Measurements from ENCODE around the gene SP2.
A peak's percentile ranks its signal among the peaks of the same experiment; 100 is the strongest.

The SP2 gene

DNA sequence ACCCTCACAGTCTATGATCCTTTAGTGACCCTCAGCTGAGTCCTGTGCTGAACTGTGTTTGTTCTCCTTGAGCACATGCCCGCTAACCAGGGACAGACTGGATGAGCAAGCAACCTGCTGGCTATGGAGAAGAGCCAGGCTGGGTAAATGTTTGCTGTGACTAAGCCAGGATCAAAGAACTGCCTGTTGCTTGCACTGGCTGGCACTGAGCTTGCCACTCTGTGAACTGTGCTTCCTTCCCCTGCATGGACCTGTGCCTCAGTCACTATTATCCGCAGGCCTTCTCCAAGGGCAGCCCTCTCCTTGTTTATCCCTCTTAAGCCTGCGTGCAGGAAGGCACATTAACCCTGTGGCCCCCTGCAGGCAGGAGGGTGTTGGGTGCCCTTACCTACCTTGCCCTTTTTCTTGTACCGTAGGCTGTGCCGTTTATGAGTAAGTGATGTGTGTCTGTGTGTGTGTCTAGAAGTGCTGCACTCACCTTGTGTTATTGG lies 52.7 kb downstream of the SP2 start:
- peak overlapping the region; percentile 98 for H3K27ac ChIP-seq
- TF ChIP-seq, protein P1, sequence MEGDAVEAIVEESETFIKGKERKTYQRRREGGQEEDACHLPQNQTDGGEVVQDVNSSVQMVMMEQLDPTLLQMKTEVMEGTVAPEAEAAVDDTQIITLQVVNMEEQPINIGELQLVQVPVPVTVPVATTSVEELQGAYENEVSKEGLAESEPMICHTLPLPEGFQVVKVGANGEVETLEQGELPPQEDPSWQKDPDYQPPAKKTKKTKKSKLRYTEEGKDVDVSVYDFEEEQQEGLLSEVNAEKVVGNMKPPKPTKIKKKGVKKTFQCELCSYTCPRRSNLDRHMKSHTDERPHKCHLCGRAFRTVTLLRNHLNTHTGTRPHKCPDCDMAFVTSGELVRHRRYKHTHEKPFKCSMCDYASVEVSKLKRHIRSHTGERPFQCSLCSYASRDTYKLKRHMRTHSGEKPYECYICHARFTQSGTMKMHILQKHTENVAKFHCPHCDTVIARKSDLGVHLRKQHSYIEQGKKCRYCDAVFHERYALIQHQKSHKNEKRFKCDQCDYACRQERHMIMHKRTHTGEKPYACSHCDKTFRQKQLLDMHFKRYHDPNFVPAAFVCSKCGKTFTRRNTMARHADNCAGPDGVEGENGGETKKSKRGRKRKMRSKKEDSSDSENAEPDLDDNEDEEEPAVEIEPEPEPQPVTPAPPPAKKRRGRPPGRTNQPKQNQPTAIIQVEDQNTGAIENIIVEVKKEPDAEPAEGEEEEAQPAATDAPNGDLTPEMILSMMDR (IDR thresholded peaks at IDR 0.05): no peak
- TF ChIP-seq ZFX (IDR thresholded peaks at IDR 0.05; ENCODE audit: borderline replicate concordance): no peak

DNA sequence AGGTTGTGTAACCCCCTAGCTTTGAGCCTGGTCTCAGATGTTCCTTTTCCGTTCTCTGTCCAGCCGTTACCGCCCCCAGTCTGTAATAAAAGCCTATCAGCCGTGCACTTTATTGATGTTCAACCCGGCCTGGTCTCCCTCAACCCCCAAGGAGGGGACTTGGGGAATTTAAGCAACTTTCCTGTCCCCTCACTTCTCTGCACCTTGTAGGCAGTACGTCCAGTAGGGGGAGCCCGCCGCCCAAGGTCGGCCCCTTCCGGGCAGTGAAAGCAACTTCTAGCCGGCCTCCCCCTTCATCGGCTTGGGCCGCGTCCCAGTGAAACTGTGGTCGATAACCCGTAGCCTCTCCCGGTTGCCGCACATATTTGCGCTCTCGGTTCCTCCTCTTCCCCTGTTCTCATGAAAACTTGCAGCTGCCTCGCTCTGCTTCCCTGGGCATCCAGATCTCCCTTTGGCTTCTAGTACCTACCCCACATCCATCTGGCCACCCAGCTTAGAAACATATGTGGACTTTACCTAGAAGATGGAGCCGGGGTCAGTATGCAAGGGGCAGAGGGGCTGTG lies 53.2 kb downstream of the SP2 start:
- no peak for TF ChIP-seq ZFX (IDR thresholded peaks at IDR 0.05; ENCODE audit: borderline replicate concordance)
- TF ChIP-seq, protein P1 (IDR thresholded peaks at IDR 0.05): peak; percentile 98
- H3K27ac ChIP-seq: peak overlapping the region; percentile 98

DNA sequence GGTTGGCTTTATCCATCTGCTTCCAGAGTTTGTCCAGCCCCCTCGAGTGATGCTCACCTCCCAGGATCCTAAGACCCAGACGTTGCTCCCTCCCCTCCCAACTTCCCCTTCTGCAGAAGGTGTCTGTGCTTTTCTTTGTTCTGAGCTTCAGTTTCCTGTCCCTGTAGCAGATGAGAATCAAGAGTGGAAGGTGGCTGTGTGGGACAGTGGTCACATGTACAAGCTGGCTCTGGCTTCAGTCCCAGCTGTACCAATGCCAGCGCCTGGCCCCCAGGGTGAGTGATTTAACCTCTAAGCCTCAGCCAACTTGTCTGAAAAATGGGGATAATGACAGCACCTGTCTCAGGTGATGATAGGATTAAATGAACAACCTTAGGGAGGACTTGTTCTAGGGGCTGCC lies 53.9 kb downstream of the SP2 start:
- TF ChIP-seq ZFX (IDR thresholded peaks at IDR 0.05; ENCODE audit: borderline replicate concordance): no peak
- TF ChIP-seq, protein P1 (IDR thresholded peaks at IDR 0.05): no peak
- H3K27ac ChIP-seq: peak overlapping the region; percentile 98

DNA sequence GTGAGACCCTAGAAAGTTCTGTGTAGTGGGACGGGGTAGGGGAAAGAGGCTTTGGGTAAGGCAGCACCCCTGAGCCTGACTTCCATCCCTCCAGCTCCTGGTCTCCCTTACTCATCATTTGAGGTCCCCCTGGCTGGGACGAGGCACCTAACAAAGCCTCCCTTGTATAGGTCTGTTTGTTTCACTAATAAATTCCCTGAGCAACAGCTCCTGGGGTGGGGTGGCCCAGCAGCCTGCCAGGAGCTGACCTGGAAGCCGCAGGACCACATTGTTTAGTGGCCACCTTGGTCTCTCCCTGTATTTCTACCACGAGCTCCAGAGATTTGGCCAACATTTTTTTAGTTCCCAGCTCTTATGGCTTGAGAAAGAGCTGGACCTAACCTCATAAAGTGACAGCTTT lies 54.4 kb downstream of the SP2 start:
- TF ChIP-seq, protein P1 (IDR thresholded peaks at IDR 0.05): no peak
- TF ChIP-seq ZFX (IDR thresholded peaks at IDR 0.05; ENCODE audit: borderline replicate concordance): no peak
- peak overlapping the region; percentile 98 for H3K27ac ChIP-seq

DNA sequence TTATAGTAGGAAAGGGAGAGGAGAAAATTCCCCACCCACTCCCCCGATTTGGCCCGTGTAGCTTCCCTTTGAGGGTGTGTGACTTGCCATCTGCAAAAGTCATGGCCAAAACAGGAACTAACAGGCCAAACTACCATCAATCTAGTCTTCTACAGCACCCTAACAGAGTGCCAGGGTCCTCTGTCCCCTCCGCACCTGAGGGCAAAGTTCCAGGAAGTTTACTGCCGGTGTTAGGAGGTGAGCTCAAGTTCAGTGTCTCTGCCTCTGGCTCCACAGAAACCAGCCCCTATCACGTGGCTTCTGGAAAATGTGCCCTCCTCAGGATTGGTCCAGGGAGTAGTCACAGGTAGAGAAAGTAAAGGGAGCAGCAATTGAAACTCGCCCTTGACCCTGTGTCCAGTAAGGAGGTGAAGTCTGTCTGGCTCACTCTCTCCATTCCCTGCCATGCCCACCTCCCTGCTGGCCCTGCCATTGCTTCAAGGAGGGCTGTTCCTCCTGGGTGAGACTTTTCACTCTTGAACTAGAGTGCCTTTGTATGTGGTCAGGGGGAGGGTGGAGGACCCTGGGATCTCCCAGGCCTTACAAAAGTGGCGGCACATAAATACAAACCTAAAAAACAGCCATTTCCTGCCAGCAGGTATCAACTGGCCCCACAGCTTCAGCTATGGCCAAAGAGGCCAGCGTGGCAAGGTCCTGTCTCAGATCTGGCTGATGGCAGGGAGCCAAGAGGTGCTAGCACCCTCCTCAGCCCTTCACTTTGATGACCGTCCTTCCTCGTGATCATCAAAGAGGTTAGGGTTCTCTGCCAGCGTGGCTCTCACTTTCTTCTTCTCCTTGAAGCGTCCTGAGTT lies 56.4 kb downstream of the SP2 start:
- peak overlapping the region; percentile 98; the same call in 1 of the 2 replicates for H3K27ac ChIP-seq
- TF ChIP-seq, protein P1 (IDR thresholded peaks at IDR 0.05): no peak
- TF ChIP-seq ZFX (IDR thresholded peaks at IDR 0.05; ENCODE audit: borderline replicate concordance): no peak

DNA sequence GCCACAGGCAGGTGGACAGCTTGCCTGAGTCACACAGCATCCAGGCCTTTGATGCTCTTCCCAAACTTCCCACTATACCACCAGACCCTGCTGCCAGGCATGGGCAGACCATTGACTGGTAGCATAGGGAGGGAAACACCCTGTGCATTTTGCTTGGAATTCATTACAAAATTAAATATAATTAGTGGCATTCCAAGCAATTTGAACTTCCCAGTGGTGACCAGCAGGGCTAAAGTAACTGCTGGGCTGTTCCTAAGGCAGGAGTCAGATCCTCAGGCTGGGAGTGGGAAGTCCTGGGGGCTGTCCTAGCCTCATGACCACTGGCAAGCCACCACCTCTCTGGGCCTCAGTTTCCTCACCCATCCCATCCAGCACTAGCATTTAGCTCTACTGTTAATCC lies 57.9 kb downstream of the SP2 start:
- TF ChIP-seq ZFX (IDR thresholded peaks at IDR 0.05; ENCODE audit: borderline replicate concordance): no peak
- TF ChIP-seq, protein P1 (IDR thresholded peaks at IDR 0.05): no peak

More for the DNA sequence above, 57.9 kb downstream of the SP2 start:
- H3K27ac ChIP-seq: peak overlapping the region; percentile 98

All from 22Rv1 (cell line).